Rectal smooth muscle tissue (tissue), 1 donor: ENCODE results near the gene TLR10.

Source experiments
- H3K27ac ChIP-seq: one replicate; pipeline ENCODE4 v1.7.0; 2013; ENCODE audit warnings: low read depth, low read length, inconsistent platforms
- H3K27me3 ChIP-seq: one replicate; pipeline ENCODE4 v1.7.0; 2013; ENCODE audit warnings: low read length; ENCODE audit not compliant: control insufficient read depth, insufficient read depth
- H3K36me3 ChIP-seq: one replicate; pipeline ENCODE4 v1.7.0; 2013; ENCODE audit warnings: low read length; ENCODE audit not compliant: control insufficient read depth, insufficient read depth
- H3K4me1 ChIP-seq: one replicate; pipeline ENCODE4 v1.7.0; 2013; ENCODE audit warnings: low read length; ENCODE audit not compliant: control insufficient read depth, insufficient read depth
- H3K4me3 ChIP-seq: one replicate; pipeline ENCODE4 v1.7.0; 2013; ENCODE audit warnings: low read length
- H3K9ac ChIP-seq: one replicate; pipeline ENCODE4 v1.7.0; 2013; ENCODE audit warnings: low read length

The TLR10 gene

GRCh38 chr4:38730830-38731646 is 51.8 kb downstream of the TLR10 start:
- no peak overlapping the region for H3K9ac ChIP-seq
- H3K27me3 ChIP-seq, result peaks cover 3% of the 10 kb centered on the region
- no peak overlapping the region for H3K4me3 ChIP-seq
- H3K36me3 ChIP-seq, result no peaks in the 10 kb centered on the region
- H3K27ac ChIP-seq, result no peak overlapping the region
- H3K4me1 ChIP-seq, result no peaks in the 10 kb centered on the region

- Histone ChIP-seq H3K4me1 (no peaks in the 10 kb centered on the region), H3K27me3 (peaks cover 3% of the 10 kb centered on the region), H3K36me3 (no peaks in the 10 kb centered on the region), H3K27ac (no peak overlapping the region), H3K9ac (no peak overlapping the region), H3K4me3 (no peak overlapping the region)
Measured at GRCh38 chr4:38730493-38730829, 52.3 kb downstream of the TLR10 start.

- peaks cover 2% of the 10 kb centered on the region for H3K27me3 ChIP-seq
- no peak overlapping the region for H3K9ac ChIP-seq
- H3K36me3 ChIP-seq, result no peaks in the 10 kb centered on the region
- H3K4me1 ChIP-seq, result no peaks in the 10 kb centered on the region
- no peak overlapping the region for H3K4me3 ChIP-seq
- no peak overlapping the region for H3K27ac ChIP-seq
Measured at GRCh38 chr4:38728631-38729141, 54.1 kb downstream of the TLR10 start.

- Histone ChIP-seq H3K4me3 (no peak overlapping the region), H3K9ac (no peak overlapping the region), H3K27ac (no peak overlapping the region)
Measured at GRCh38 chr4:38724475-38724808, 58.3 kb downstream of the TLR10 start.

GRCh38 chr4:38723726-38724474 is 58.9 kb downstream of the TLR10 start:
- H3K27me3 ChIP-seq, result no peaks in the 10 kb centered on the region
- H3K4me3 ChIP-seq, result no peak overlapping the region
- H3K4me1 ChIP-seq, result no peaks in the 10 kb centered on the region
- H3K36me3 ChIP-seq, result no peaks in the 10 kb centered on the region
- H3K27ac ChIP-seq, result no peak overlapping the region
- H3K9ac ChIP-seq, result no peak overlapping the region

More at GRCh38 chr4:38724475-38724808, 58.3 kb downstream of the TLR10 start:
- no peaks in the 10 kb centered on the region for H3K27me3 ChIP-seq
- H3K36me3 ChIP-seq, result no peaks in the 10 kb centered on the region
- no peaks in the 10 kb centered on the region for H3K4me1 ChIP-seq

GRCh38 chr4:38723114-38723513 is 59.7 kb downstream of the TLR10 start:
- Histone ChIP-seq H3K27ac (no peak overlapping the region), H3K27me3 (no peaks in the 10 kb centered on the region), H3K4me1 (no peaks in the 10 kb centered on the region), H3K36me3 (no peaks in the 10 kb centered on the region), H3K9ac (no peak overlapping the region), H3K4me3 (no peak overlapping the region)
